ENCODE results near the gene MEX3A.

MEX3A gene

DNA sequence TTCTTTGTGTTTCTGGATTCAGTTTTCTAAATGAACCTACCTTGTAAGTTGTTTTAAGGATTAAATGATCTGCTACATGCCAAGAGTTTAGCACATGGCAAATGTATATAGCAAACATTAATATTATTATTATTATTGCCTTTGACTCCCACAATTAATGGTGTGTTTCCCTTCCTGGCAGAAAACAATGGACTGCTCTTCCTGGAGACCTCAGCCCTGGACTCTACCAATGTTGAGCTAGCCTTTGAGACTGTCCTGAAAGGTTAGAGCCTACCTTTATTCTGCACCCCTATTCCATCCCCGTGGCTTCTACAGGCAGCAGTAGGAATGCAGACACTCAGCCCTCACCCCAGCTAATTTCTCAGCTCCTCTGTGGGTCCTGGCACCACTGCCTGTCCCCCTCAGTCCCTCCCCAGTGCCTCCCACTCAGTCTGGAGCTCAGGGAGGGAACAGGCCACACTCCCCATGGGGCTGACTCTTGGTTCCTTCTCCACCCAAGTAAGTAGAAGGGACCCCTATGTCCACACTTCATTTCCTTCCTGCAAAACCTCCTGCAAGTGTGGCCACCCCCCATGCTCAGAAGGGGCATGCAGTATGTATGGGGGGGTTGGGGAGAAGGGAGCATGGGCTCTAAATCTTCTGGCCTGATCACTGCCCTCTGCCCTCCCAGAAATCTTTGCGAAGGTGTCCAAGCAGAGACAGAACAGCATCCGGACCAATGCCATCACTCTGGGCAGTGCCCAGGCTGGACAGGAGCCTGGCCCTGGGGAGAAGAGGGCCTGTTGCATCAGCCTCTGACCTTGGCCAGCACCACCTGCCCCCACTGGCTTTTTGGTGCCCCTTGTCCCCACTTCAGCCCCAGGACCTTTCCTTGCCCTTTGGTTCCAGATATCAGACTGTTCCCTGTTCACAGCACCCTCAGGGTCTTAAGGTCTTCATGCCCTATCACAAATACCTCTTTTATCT lies 12.5 kb downstream of the MEX3A start:
- no peak for DNase-seq (ENCODE audit: low read depth)
- TF ChIP-seq, protein P1, sequence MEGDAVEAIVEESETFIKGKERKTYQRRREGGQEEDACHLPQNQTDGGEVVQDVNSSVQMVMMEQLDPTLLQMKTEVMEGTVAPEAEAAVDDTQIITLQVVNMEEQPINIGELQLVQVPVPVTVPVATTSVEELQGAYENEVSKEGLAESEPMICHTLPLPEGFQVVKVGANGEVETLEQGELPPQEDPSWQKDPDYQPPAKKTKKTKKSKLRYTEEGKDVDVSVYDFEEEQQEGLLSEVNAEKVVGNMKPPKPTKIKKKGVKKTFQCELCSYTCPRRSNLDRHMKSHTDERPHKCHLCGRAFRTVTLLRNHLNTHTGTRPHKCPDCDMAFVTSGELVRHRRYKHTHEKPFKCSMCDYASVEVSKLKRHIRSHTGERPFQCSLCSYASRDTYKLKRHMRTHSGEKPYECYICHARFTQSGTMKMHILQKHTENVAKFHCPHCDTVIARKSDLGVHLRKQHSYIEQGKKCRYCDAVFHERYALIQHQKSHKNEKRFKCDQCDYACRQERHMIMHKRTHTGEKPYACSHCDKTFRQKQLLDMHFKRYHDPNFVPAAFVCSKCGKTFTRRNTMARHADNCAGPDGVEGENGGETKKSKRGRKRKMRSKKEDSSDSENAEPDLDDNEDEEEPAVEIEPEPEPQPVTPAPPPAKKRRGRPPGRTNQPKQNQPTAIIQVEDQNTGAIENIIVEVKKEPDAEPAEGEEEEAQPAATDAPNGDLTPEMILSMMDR (conservative IDR thresholded peaks at IDR 0.05; ENCODE audit: low read depth, low read length): no peak
- no peak overlapping the region for H3K4me3 ChIP-seq (ENCODE audit: low read depth, low read length)

DNA sequence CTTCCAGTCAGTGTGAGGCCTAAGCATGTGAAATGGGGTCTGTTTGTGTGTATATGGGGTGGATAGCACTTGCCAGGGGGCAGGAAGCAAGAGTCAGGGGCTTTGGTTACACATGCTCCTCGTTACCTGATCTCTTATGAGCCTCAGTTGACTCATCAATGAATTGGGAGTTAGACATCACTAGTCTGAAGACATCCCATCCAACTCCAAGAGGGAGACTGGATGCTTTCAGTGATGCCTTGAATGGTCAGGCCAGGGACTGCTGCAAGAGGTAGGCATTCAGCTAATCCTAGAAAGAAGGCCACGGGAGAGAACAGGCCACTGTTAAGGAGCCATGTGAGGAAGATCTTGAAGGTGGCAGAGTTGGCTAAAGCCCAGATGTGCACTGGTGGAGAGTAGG lies 15.0 kb downstream of the MEX3A start:
- H3K4me3 ChIP-seq (ENCODE audit: low read depth, low read length): no peak overlapping the region
- TF ChIP-seq, protein P1 (conservative IDR thresholded peaks at IDR 0.05; ENCODE audit: low read depth, low read length): no peak
- no peak for DNase-seq (ENCODE audit: low read depth)

DNA sequence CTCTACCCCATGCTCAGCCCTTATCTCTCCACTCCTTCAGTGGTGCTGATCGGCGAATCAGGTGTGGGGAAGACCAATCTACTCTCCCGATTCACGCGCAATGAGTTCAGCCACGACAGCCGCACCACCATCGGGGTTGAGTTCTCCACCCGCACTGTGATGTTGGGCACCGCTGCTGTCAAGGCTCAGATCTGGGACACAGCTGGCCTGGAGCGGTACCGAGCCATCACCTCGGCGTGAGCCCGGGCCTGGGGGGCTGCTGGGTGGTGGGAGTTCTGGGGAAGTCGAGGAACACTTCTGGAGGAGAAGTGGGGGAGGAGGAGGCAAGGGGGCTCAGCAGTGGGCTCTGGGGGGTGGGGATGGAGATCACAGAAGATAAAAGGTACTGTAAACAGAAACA lies 16.4 kb downstream of the MEX3A start:
- H3K4me3 ChIP-seq (ENCODE audit: low read depth, low read length): no peak overlapping the region
- no peak for DNase-seq (ENCODE audit: low read depth)
- TF ChIP-seq, protein P1 (conservative IDR thresholded peaks at IDR 0.05; ENCODE audit: low read depth, low read length): no peak

DNA sequence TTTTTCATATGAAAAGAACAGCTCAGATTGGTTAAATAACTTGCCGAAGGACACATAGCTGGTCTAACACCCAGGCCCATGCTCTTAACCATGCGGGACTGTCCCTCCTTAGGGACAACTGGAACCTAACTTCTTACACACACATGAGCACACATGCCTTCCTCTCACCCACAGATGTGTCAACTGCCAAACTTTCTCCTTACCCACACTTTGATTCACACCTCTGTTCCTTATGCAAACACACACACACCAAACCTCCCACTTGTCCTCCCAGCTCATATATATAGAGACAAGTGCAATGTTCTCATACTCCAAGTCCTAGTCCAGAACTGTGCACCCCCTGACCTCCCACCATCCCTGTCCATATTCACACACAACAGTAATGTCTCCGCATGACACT lies 17.1 kb downstream of the MEX3A start:
- no peak for DNase-seq (ENCODE audit: low read depth)

DNA sequence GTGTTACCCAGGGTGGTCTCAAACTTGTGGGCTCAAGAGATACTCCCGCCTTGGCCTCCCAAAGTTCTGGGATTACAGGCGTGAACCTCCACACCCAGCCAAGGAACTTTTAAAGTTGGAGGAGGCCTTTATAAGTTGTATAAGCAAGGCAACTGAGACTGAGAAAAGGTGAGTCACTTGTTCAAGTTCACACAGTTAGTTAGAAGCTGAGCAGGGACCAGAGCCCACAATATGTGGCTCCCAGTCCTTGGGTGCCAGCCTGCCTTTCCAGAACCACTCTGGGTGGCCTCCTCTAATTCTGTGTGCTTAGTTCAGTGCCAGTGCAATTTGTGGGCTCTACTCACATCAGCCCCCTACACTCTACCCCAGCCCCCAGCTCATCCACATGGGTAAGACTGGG lies 17.6 kb downstream of the MEX3A start:
- no peak for DNase-seq (ENCODE audit: low read depth)
- TF ChIP-seq, protein P1 (conservative IDR thresholded peaks at IDR 0.05; ENCODE audit: low read depth, low read length): no peak
- no peak overlapping the region for H3K4me3 ChIP-seq (ENCODE audit: low read depth, low read length)

More for the DNA sequence above, 17.1 kb downstream of the MEX3A start:
- no peak overlapping the region for H3K4me3 ChIP-seq (ENCODE audit: low read depth, low read length)
- TF ChIP-seq, protein P1 (conservative IDR thresholded peaks at IDR 0.05; ENCODE audit: low read depth, low read length): no peak

DNA sequence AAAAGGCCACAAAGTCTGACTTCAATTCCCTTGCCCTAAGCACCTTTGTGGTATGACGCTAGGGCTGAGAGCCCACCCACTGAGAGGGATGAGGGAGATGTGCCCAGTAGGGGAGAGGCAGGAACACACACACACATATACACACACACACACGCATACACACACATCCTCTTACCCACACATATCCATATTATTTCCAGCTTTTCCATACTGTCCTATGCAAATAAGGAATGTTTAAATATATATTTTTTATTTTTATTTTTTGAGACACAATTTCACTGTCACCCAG lies 18.3 kb downstream of the MEX3A start:
- DNase-seq (ENCODE audit: low read depth): peak; percentile 92
- H3K4me3 ChIP-seq (ENCODE audit: low read depth, low read length): no peak overlapping the region
- TF ChIP-seq, protein P1 (conservative IDR thresholded peaks at IDR 0.05; ENCODE audit: low read depth, low read length): no peak

DNA sequence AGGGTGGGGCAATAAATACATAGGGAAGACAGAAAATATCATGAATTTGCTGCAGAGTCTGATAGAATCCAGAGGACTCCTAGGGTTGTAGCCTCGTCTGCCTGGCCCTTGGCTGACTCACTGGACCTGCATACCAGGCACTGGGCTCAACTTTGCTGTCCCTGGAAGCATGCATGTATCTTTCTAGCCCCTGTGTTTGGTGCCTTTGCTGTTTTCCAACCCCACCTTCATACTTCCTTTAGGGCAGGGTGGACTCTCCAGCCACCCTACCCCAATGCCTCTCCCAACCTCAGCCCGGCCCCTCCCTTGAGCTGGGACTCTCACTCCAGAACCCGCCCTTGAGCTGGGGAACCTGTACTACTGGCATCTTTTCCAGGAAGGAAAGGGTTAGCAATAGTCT lies 20.1 kb downstream of the MEX3A start:
- H3K4me3 ChIP-seq (ENCODE audit: low read depth, low read length): no peak overlapping the region
- DNase-seq (ENCODE audit: low read depth): peak; percentile 65
- TF ChIP-seq, protein P1 (conservative IDR thresholded peaks at IDR 0.05; ENCODE audit: low read depth, low read length): no peak

Data from choroid plexus epithelial cell (primary cell).